Measurements from ENCODE around the gene ADAMTS9. TPM values are rescaled to one million over a fixed set of nuclear protein-coding genes. Genes with fewer than 3 reads are reported as not detected.
A peak's percentile ranks its signal among the peaks of the same experiment; 100 is the strongest.

Gene ADAMTS9
- total RNA-seq, 1 donor from 2014 or later, result 261 TPM

DNA sequence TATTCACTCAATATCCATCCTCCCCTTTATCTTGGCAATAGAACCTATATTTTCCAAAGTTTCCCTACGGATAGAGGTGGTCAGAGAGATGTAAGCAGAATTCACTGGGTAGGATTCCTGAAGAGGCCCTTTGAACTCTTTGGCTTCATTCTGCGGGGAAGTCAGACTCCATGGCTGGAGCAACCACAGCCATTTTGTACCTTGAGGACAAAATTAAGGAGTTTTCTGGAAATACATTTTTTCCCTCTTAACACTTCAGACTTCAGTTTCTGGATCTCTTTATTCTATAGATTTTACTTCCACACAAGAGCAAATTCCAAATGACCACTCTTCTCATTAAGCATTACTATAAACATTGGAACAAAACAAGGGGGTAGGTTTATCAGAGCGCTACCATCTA, 43.3 kb downstream of the ADAMTS9 start:
- peaks cover 48% of the 10 kb centered on the region for H3K4me1 Mint-ChIP-seq (ENCODE audit: unreplicated experiment)
- H3K9me3 Mint-ChIP-seq (ENCODE audit: unreplicated experiment), result no peaks in the 10 kb centered on the region
- no peak for DNase-seq (ENCODE audit: low spot score)
- peaks cover 68% of the 10 kb centered on the region for H3K36me3 Mint-ChIP-seq (ENCODE audit: low read depth, unreplicated experiment)
- TF ChIP-seq, protein P1, sequence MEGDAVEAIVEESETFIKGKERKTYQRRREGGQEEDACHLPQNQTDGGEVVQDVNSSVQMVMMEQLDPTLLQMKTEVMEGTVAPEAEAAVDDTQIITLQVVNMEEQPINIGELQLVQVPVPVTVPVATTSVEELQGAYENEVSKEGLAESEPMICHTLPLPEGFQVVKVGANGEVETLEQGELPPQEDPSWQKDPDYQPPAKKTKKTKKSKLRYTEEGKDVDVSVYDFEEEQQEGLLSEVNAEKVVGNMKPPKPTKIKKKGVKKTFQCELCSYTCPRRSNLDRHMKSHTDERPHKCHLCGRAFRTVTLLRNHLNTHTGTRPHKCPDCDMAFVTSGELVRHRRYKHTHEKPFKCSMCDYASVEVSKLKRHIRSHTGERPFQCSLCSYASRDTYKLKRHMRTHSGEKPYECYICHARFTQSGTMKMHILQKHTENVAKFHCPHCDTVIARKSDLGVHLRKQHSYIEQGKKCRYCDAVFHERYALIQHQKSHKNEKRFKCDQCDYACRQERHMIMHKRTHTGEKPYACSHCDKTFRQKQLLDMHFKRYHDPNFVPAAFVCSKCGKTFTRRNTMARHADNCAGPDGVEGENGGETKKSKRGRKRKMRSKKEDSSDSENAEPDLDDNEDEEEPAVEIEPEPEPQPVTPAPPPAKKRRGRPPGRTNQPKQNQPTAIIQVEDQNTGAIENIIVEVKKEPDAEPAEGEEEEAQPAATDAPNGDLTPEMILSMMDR (IDR thresholded peaks at IDR 0.05; ENCODE audit: unreplicated experiment), result no peak
- no peak overlapping the region for H3K4me3 Mint-ChIP-seq (ENCODE audit: unreplicated experiment)
- peaks cover 2% of the 10 kb centered on the region for H3K27me3 Mint-ChIP-seq (ENCODE audit: unreplicated experiment)
- no peak overlapping the region for H3K27ac Mint-ChIP-seq (ENCODE audit: unreplicated experiment)

- H3K27ac Mint-ChIP-seq (ENCODE audit: unreplicated experiment), result peak overlapping the region; percentile 97
- H3K27me3 Mint-ChIP-seq (ENCODE audit: unreplicated experiment), result peaks cover 2% of the 10 kb centered on the region
- peaks cover 38% of the 10 kb centered on the region for H3K4me1 Mint-ChIP-seq (ENCODE audit: unreplicated experiment)
- no peak for DNase-seq (ENCODE audit: low spot score)
- H3K4me3 Mint-ChIP-seq (ENCODE audit: unreplicated experiment), result no peak overlapping the region
- TF ChIP-seq, protein P1 (IDR thresholded peaks at IDR 0.05; ENCODE audit: unreplicated experiment), result no peak
- H3K36me3 Mint-ChIP-seq (ENCODE audit: low read depth, unreplicated experiment), result peaks cover 62% of the 10 kb centered on the region
- no peaks in the 10 kb centered on the region for H3K9me3 Mint-ChIP-seq (ENCODE audit: unreplicated experiment)
Observed at GRCh38 chr3:64642327-64643151, 45.3 kb downstream of the ADAMTS9 start.

- peak overlapping the region; percentile 67 for H3K4me3 Mint-ChIP-seq (ENCODE audit: unreplicated experiment)
- H3K9me3 Mint-ChIP-seq (ENCODE audit: unreplicated experiment), result no peaks in the 10 kb centered on the region
- TF ChIP-seq, protein P1 (IDR thresholded peaks at IDR 0.05; ENCODE audit: unreplicated experiment), result no peak
- DNase-seq (ENCODE audit: low spot score), result no peak
- H3K4me1 Mint-ChIP-seq (ENCODE audit: unreplicated experiment), result peaks cover 38% of the 10 kb centered on the region
- H3K36me3 Mint-ChIP-seq (ENCODE audit: low read depth, unreplicated experiment), result peaks cover 48% of the 10 kb centered on the region
- peak overlapping the region; percentile 68 for H3K27ac Mint-ChIP-seq (ENCODE audit: unreplicated experiment)
- peaks cover 2% of the 10 kb centered on the region for H3K27me3 Mint-ChIP-seq (ENCODE audit: unreplicated experiment)
Observed at GRCh38 chr3:64638981-64639481, 48.8 kb downstream of the ADAMTS9 start.

- H3K27ac Mint-ChIP-seq (ENCODE audit: unreplicated experiment), result no peak overlapping the region
- TF ChIP-seq, protein P1 (IDR thresholded peaks at IDR 0.05; ENCODE audit: unreplicated experiment), result no peak
- H3K36me3 Mint-ChIP-seq (ENCODE audit: low read depth, unreplicated experiment), result peaks cover 48% of the 10 kb centered on the region
- H3K4me3 Mint-ChIP-seq (ENCODE audit: unreplicated experiment), result no peak overlapping the region
- H3K9me3 Mint-ChIP-seq (ENCODE audit: unreplicated experiment), result no peaks in the 10 kb centered on the region
- peaks cover 38% of the 10 kb centered on the region for H3K4me1 Mint-ChIP-seq (ENCODE audit: unreplicated experiment)
- no peak for DNase-seq (ENCODE audit: low spot score)
- H3K27me3 Mint-ChIP-seq (ENCODE audit: unreplicated experiment), result peaks cover 2% of the 10 kb centered on the region
Observed at GRCh38 chr3:64638511-64638910, 49.3 kb downstream of the ADAMTS9 start.

DNA sequence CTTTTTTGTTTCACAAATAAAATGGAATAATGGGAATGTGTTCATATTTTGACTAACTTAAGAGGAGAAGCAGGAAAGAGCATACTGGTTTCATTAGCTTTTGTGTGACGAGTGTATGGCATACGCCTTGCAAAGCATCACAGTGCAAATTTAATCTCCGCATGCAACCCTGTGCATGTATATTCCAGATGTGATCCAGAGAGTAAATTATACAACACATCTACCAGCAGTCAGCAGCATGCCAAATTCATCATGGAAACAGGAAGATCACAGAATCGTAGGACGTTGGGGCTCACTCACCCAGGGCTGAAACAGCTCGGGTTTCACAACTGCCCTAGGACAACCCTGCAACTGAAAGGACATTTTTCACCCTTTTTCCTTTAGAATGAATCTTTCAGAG, 53.4 kb downstream of the ADAMTS9 start:
- peaks cover 10% of the 10 kb centered on the region for H3K4me1 Mint-ChIP-seq (ENCODE audit: unreplicated experiment)

More for the DNA sequence above, 53.4 kb downstream of the ADAMTS9 start:
- Mint-ChIP-seq H3K27ac (ENCODE audit: unreplicated experiment) (no peak overlapping the region), H3K27me3 (ENCODE audit: unreplicated experiment) (no peaks in the 10 kb centered on the region), H3K9me3 (ENCODE audit: unreplicated experiment) (no peaks in the 10 kb centered on the region), H3K4me3 (ENCODE audit: unreplicated experiment) (peak overlapping the region; percentile 24), H3K36me3 (ENCODE audit: low read depth, unreplicated experiment) (peaks cover 75% of the 10 kb centered on the region)
- DNase-seq (ENCODE audit: low spot score), result no peak
- TF ChIP-seq, protein P1 (IDR thresholded peaks at IDR 0.05; ENCODE audit: unreplicated experiment), result no peak

All from endothelial cell (in vitro differentiated cells).